Mesenchymal stem cell (in vitro differentiated cells and primary cell): ENCODE measurements around the gene PCBP2.

Experiments used
- DNase-seq: peaks from one replicate; pipeline ENCODE4 v3.0.0-alpha.2; 2013
- H2AFZ ChIP-seq: one replicate; pipeline ENCODE4 v1.6.1; 2013; ENCODE audit warnings: low read depth, mild to moderate bottlenecking, control low read depth, inconsistent platforms, low read length, moderate library complexity
- H2AK5ac ChIP-seq: 2 replicates; pipeline ENCODE4 v1.6.1; 2013; ENCODE audit warnings: low read length, moderate library complexity, mild to moderate bottlenecking, inconsistent platforms; ENCODE audit not compliant: severe bottlenecking
- H2BK120ac ChIP-seq: one replicate; pipeline ENCODE4 v1.6.1; 2013; ENCODE audit warnings: low read depth, mild to moderate bottlenecking, inconsistent platforms, low read length, moderate library complexity
- H2BK12ac ChIP-seq, 2 experiments: one replicate each; pipeline ENCODE4 v1.6.1; 2013; ENCODE audit warnings: inconsistent platforms in 2 of 2, low read length in 2 of 2, mild to moderate bottlenecking in 2 of 2, moderate library complexity in 2 of 2, control low read depth in 1 of 2
- H2BK15ac ChIP-seq: one replicate; pipeline ENCODE4 v1.6.1; 2013; ENCODE audit warnings: mild to moderate bottlenecking, low read depth, inconsistent platforms; ENCODE audit not compliant: poor library complexity, severe bottlenecking
- H2BK5ac ChIP-seq: 2 replicates; pipeline ENCODE4 v1.6.1; 2013; ENCODE audit warnings: low read depth, mild to moderate bottlenecking, low read length, control low read depth, inconsistent platforms; ENCODE audit not compliant: poor library complexity, severe bottlenecking
- H3K14ac ChIP-seq, 2 experiments: one replicate each; pipeline ENCODE4 v1.6.1; 2013; ENCODE audit warnings: inconsistent platforms in 2 of 2, low read length in 2 of 2, control low read depth in 1 of 2, mild to moderate bottlenecking in 1 of 2, moderate library complexity in 1 of 2
- H3K18ac ChIP-seq, 2 experiments: one replicate each; pipeline ENCODE4 v1.6.1; 2013; ENCODE audit warnings: inconsistent platforms in 2 of 2, low read length in 2 of 2, control low read depth in 1 of 2, low read depth in 1 of 2, mild to moderate bottlenecking in 1 of 2
- H3K23ac ChIP-seq, 2 experiments: one replicate each; pipeline ENCODE4 v1.6.1; 2013; ENCODE audit warnings: inconsistent platforms in 2 of 2, low read length in 2 of 2, mild to moderate bottlenecking in 2 of 2, moderate library complexity in 2 of 2, control low read depth in 1 of 2
- H3K27ac ChIP-seq: 2 replicates; pipeline ENCODE4 v1.5.1; 2013; ENCODE audit warnings: mild to moderate bottlenecking, moderate library complexity, low read length, control low read depth, inconsistent platforms; ENCODE audit not compliant: poor library complexity, severe bottlenecking
- H3K27me3 ChIP-seq, 2 experiments: 2 replicates each; pipeline versions ENCODE4 v1.6.1 to v1.7.0; 2013; ENCODE audit warnings: low read length in 2 of 2, mild to moderate bottlenecking in 2 of 2, moderate library complexity in 2 of 2, control low read depth in 1 of 2, inconsistent platforms in 1 of 2; ENCODE audit not compliant: control insufficient read depth in 1 of 2, insufficient read depth in 1 of 2
- H3K36me3 ChIP-seq, 2 experiments: 2 replicates each; pipeline versions ENCODE4 v1.6.1 to v1.7.0; 2013; ENCODE audit warnings: low read length in 2 of 2, control low read depth in 1 of 2, inconsistent platforms in 1 of 2, low read depth in 1 of 2, mild to moderate bottlenecking in 1 of 2; ENCODE audit not compliant: insufficient read depth in 2 of 2, control insufficient read depth in 1 of 2
- H3K4ac ChIP-seq, 2 experiments: one replicate each; pipeline ENCODE4 v1.6.1; 2013; ENCODE audit warnings: inconsistent platforms in 2 of 2, low read length in 2 of 2, mild to moderate bottlenecking in 2 of 2, moderate library complexity in 2 of 2, control low read depth in 1 of 2, low read depth in 1 of 2
- H3K4me1 ChIP-seq: 2 replicates; pipeline ENCODE4 v1.6.1; 2013; ENCODE audit warnings: low read depth, low read length, control low read depth; ENCODE audit not compliant: control insufficient read depth, insufficient read depth
- H3K4me2 ChIP-seq: 2 replicates; pipeline ENCODE4 v1.6.1; 2013; ENCODE audit warnings: low read length, mild to moderate bottlenecking, inconsistent platforms; ENCODE audit not compliant: poor library complexity, severe bottlenecking
- H3K4me3 ChIP-seq, 2 experiments: 2 replicates each; pipeline versions ENCODE4 v1.5.1 to v1.7.0; 2013; ENCODE audit warnings: low read length in 2 of 2, mild to moderate bottlenecking in 2 of 2, control low read depth in 1 of 2, low read depth in 1 of 2; ENCODE audit not compliant: insufficient read depth in 1 of 2
- H3K79me1 ChIP-seq: replicated peaks from 2 replicates; pipeline ENCODE4 v1.6.1; 2013; ENCODE audit warnings: mild to moderate bottlenecking, control low read depth, low read length, inconsistent platforms; ENCODE audit not compliant: poor library complexity, severe bottlenecking
- H3K9ac ChIP-seq: 2 replicates; pipeline ENCODE4 v1.7.0; 2013; ENCODE audit warnings: mild to moderate bottlenecking, low read length, moderate library complexity
- H3K9me3 ChIP-seq: 2 replicates; pipeline ENCODE4 v1.7.0; 2013; ENCODE audit warnings: mild to moderate bottlenecking, low read length; ENCODE audit not compliant: control insufficient read depth
- H4K8ac ChIP-seq: one replicate; pipeline ENCODE4 v1.6.1; 2013; ENCODE audit warnings: inconsistent platforms, mild to moderate bottlenecking, low read length, moderate library complexity
- H4K91ac ChIP-seq: one replicate; pipeline ENCODE4 v1.6.1; 2013; ENCODE audit warnings: mild to moderate bottlenecking, low read length, inconsistent platforms
- WGBS: methylation state at CpG from one replicate; pipeline ENCODE4 v1.1.7; 2013; ENCODE audit warnings: mixed read lengths; 5-methylcytosine and 5-hydroxymethylcytosine counted together

Gene PCBP2

GRCh38 chr12:53481939-53482586, 30.2 kb downstream of the PCBP2 start:
- H3K36me3 ChIP-seq, result peaks cover 68 to 90% of the 10 kb centered on the region in 2 experiments
- H3K9me3 ChIP-seq, result no peaks in the 10 kb centered on the region
- H4K91ac ChIP-seq, result no peak overlapping the region
- peaks cover 9% of the 10 kb centered on the region for H3K79me1 ChIP-seq
- H3K27ac ChIP-seq, result peak overlapping the region; percentile 30
- H3K23ac ChIP-seq, result no peak overlapping the region
- no peak overlapping the region for H2BK12ac ChIP-seq
- H2AFZ ChIP-seq, result no peak overlapping the region
- H3K9ac ChIP-seq, result peak overlapping the region; percentile 33
- no peaks in the 10 kb centered on the region for H3K27me3 ChIP-seq
- 85% methylated on average over 9 of the region's 9 CpGs for WGBS
- no peak overlapping the region for H4K8ac ChIP-seq
- H2BK5ac ChIP-seq, result no peak overlapping the region
- no peak overlapping the region for H3K4me3 ChIP-seq
- H2BK120ac ChIP-seq, result no peak overlapping the region
- DNase-seq, result peak; percentile 42
- no peak overlapping the region for H2AK5ac ChIP-seq
- H3K4me2 ChIP-seq, result no peak overlapping the region
- no peak overlapping the region for H3K18ac ChIP-seq
- no peak overlapping the region for H3K14ac ChIP-seq
- H3K4ac ChIP-seq, result no peak overlapping the region
- H2BK15ac ChIP-seq, result no peak overlapping the region
- H3K4me1 ChIP-seq, result peaks cover 18% of the 10 kb centered on the region

GRCh38 chr12:53482626-53483168, 30.8 kb downstream of the PCBP2 start:
- H2AK5ac ChIP-seq, result no peak overlapping the region
- H2AFZ ChIP-seq, result no peak overlapping the region
- no peak overlapping the region for H2BK15ac ChIP-seq
- H4K8ac ChIP-seq, result peak overlapping the region; percentile 79
- H2BK120ac ChIP-seq, result no peak overlapping the region
- H3K79me1 ChIP-seq, result peaks cover 12% of the 10 kb centered on the region
- no peak overlapping the region for H3K4ac ChIP-seq
- H3K14ac ChIP-seq, result no peak overlapping the region
- H3K9me3 ChIP-seq, result no peaks in the 10 kb centered on the region
- no peak overlapping the region for H4K91ac ChIP-seq
- 93% methylated on average over 18 of the region's 18 CpGs for WGBS
- no peak overlapping the region for H3K23ac ChIP-seq
- peak overlapping the region; percentile 33 for H3K9ac ChIP-seq
- peaks cover 21% of the 10 kb centered on the region for H3K4me1 ChIP-seq
- no peak overlapping the region for H2BK12ac ChIP-seq
- H3K4me3 ChIP-seq, result no peak overlapping the region
- no peak overlapping the region for H3K4me2 ChIP-seq
- H3K27me3 ChIP-seq, result no peaks in the 10 kb centered on the region
- no peak overlapping the region for H3K18ac ChIP-seq
- peaks cover 72 to 92% of the 10 kb centered on the region in 2 experiments for H3K36me3 ChIP-seq
- H2BK5ac ChIP-seq, result no peak overlapping the region
- no peak overlapping the region for H3K27ac ChIP-seq
- DNase-seq, result no peak

GRCh38 chr12:53483225-53483978, 31.5 kb downstream of the PCBP2 start:
- no peak overlapping the region for H2AFZ ChIP-seq
- H3K36me3 ChIP-seq, result peaks cover 73 to 90% of the 10 kb centered on the region in 2 experiments
- H3K27me3 ChIP-seq, result no peaks in the 10 kb centered on the region
- H2BK120ac ChIP-seq, result no peak overlapping the region
- H2BK5ac ChIP-seq, result no peak overlapping the region
- H2AK5ac ChIP-seq, result peak overlapping the region; percentile 74
- peak overlapping the region; percentile 45 for H4K91ac ChIP-seq
- H4K8ac ChIP-seq, result peak overlapping the region; percentile 42
- peak overlapping the region in 1 of 2 experiments; percentile 26 for H2BK12ac ChIP-seq
- no peak overlapping the region for H3K9ac ChIP-seq
- no peak overlapping the region for H3K4me2 ChIP-seq
- no peak for DNase-seq
- H3K79me1 ChIP-seq, result peaks cover 16% of the 10 kb centered on the region
- no peak overlapping the region for H3K4ac ChIP-seq
- peak overlapping the region; percentile 33 for H2BK15ac ChIP-seq
- peak overlapping the region in 1 of 2 experiments; percentile 11 for H3K18ac ChIP-seq
- H3K9me3 ChIP-seq, result no peaks in the 10 kb centered on the region
- H3K4me1 ChIP-seq, result peaks cover 24% of the 10 kb centered on the region
- peak overlapping the region; percentile 11 for H3K27ac ChIP-seq
- H3K14ac ChIP-seq, result no peak overlapping the region
- no peak overlapping the region for H3K23ac ChIP-seq
- H3K4me3 ChIP-seq, result no peak overlapping the region
- 97% methylated on average over 8 of the region's 9 CpGs for WGBS

- H2BK12ac ChIP-seq, result no peak overlapping the region
- no peak overlapping the region for H3K14ac ChIP-seq
- no peak overlapping the region for H2BK15ac ChIP-seq
- H3K27me3 ChIP-seq, result no peaks in the 10 kb centered on the region
- no peak overlapping the region for H2BK120ac ChIP-seq
- H4K8ac ChIP-seq, result peak overlapping the region; percentile 45
- 94% methylated on average over 4 of the region's 4 CpGs for WGBS
- no peak overlapping the region for H2BK5ac ChIP-seq
- H2AFZ ChIP-seq, result no peak overlapping the region
- H4K91ac ChIP-seq, result no peak overlapping the region
- H3K27ac ChIP-seq, result peak overlapping the region; percentile 11
- peaks cover 71 to 85% of the 10 kb centered on the region in 2 experiments for H3K36me3 ChIP-seq
- H3K4ac ChIP-seq, result no peak overlapping the region
- H3K4me2 ChIP-seq, result no peak overlapping the region
- no peak overlapping the region for H3K23ac ChIP-seq
- H3K4me1 ChIP-seq, result peaks cover 24% of the 10 kb centered on the region
- peaks cover 16% of the 10 kb centered on the region for H3K79me1 ChIP-seq
- H3K9me3 ChIP-seq, result no peaks in the 10 kb centered on the region
- no peak for DNase-seq
- no peak overlapping the region for H3K18ac ChIP-seq
- H3K9ac ChIP-seq, result no peak overlapping the region
- no peak overlapping the region for H2AK5ac ChIP-seq
- H3K4me3 ChIP-seq, result no peak overlapping the region
Observed at GRCh38 chr12:53483979-53484377, 32.1 kb downstream of the PCBP2 start.
